GM18858 (cell line): ENCODE results near the gene GPX7.
"Not testable (repeated sequence)": the region's sequence is repeated elsewhere in the genome, so short reads cannot be mapped to it uniquely, and the experiment has no call there.

Source experiments
- ATAC-seq: cut with Tn5 transposase; IDR thresholded peaks from one replicate; pipeline ENCODE4 v1.9.1; 2021; ENCODE audit not compliant: unreplicated experiment

Gene GPX7

GRCh38 chr1:52601991-52602855 is at the start of gene GPX7:
Gene GPX7 (plus strand): TSS chr1:52602371. CDS start chr1:52602410, 39 bp downstream.
- ATAC-seq, result no peak

GRCh38 chr1:52552505-52553361 is 49.4 kb upstream of the GPX7 start, which contains the start of gene TUT4:
Gene TUT4 (minus strand): TSS chr1:52553092. CDS start chr1:52526280, 26,812 bp downstream.
- ATAC-seq, result no peak

- no peak for ATAC-seq
Observed at GRCh38 chr1:52553362-52554266, 48.6 kb upstream of the GPX7 start.

- no peak for ATAC-seq
Observed at GRCh38 chr1:52554267-52554640, 47.9 kb upstream of the GPX7 start.

- ATAC-seq, result no peak
Observed at GRCh38 chr1:52554756-52555155, 47.4 kb upstream of the GPX7 start.

- ATAC-seq, result no peak
Observed at GRCh38 chr1:52556641-52557360, 45.4 kb upstream of the GPX7 start.

GRCh38 chr1:52558941-52559340 is 43.2 kb upstream of the GPX7 start:
- no peak for ATAC-seq

GRCh38 chr1:52559875-52560274 is 42.3 kb upstream of the GPX7 start:
- no peak for ATAC-seq

GRCh38 chr1:52562766-52563165 is 39.4 kb upstream of the GPX7 start:
- ATAC-seq, result no peak

GRCh38 chr1:52567943-52568342 is 34.2 kb upstream of the GPX7 start:
- no peak for ATAC-seq

GRCh38 chr1:52569449-52570210 is 32.5 kb upstream of the GPX7 start:
- ATAC-seq, result no peak

GRCh38 chr1:52571783-52572182 is 30.4 kb upstream of the GPX7 start:
- ATAC-seq, result no peak

- no peak for ATAC-seq
Observed at GRCh38 chr1:52572387-52572786, 29.8 kb upstream of the GPX7 start.

- no peak for ATAC-seq
Observed at GRCh38 chr1:52574594-52574993, 27.6 kb upstream of the GPX7 start.

- ATAC-seq, result no peak
Observed at GRCh38 chr1:52576074-52576473, 26.1 kb upstream of the GPX7 start.

- ATAC-seq, result not testable (repeated sequence)
Observed at GRCh38 chr1:52578066-52578465, 24.1 kb upstream of the GPX7 start.

GRCh38 chr1:52579415-52579814 is 22.8 kb upstream of the GPX7 start:
- ATAC-seq, result no peak

- ATAC-seq, result no peak
Observed at GRCh38 chr1:52580283-52580682, 21.9 kb upstream of the GPX7 start.

GRCh38 chr1:52582116-52582696 is 20.0 kb upstream of the GPX7 start:
- ATAC-seq, result no peak
